ENCODE data around the gene ANKMY1.
A peak's percentile ranks its signal among the peaks of the same experiment; 100 is the strongest.

The ANKMY1 gene

DNA sequence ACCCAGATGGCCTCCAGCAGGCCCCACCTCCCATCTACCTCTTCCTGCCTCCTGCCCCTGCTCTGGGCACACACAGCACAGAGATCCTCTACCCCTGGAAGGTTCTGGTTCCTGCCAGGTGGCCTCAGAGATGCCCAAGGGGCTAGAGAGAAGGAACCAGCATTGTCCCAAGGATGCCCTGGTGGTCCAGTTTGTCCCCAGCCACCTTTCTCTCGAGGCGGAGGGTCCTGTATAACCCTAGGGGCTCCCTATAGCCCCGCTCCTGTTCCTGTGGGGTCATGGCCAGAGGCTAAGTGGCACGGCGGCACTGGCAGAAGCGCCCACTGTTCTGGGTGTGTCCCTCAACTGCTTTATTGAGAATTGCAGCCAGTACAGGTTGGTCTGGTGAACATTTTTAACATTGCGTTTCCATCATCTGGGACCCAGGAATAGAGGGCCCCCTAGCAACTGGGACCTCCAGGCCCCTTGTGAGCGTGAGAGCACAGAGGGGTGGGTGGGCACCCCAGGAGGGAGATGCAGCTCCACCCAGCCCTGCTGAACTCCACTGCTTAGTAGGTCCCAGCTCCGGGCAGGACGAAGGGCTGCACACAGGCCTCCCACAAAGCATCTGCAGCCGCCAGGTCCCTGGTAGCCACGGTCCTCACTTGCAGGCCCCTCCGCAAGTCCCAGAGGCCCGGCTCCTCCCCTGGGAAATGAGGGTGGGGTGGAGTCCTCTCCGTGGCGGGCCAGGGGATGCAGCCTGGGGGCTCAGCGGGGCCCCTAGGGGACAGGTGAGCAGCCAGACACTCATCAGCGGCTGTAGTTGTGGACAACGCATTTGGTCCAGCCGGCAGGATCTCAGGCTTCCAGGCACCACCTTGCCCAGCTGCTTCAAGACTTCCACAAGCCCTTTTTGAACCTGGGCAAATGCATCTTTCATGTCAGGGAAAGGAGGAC lies 89.2 kb downstream of the ANKMY1 start:
- Histone ChIP-seq H3K4me3 (no peak overlapping the region), H3K27me3 (no peaks in the 10 kb centered on the region), H3K27ac (no peak overlapping the region), H3K4me1 (no peaks in the 10 kb centered on the region), H3K9me3 (peaks cover 0 to 3% (median 1%) of the 10 kb centered on the region in 3 donors), H3K36me3 (peaks cover 6 to 38% (median 35%) of the 10 kb centered on the region in 3 donors)
- intact Hi-C loops (cut with DNase I; ENCODE audit: low total_unique reads): no loop called here
- peak; percentile 17 to 65 for DNase-seq
- TF ChIP-seq, protein P1, sequence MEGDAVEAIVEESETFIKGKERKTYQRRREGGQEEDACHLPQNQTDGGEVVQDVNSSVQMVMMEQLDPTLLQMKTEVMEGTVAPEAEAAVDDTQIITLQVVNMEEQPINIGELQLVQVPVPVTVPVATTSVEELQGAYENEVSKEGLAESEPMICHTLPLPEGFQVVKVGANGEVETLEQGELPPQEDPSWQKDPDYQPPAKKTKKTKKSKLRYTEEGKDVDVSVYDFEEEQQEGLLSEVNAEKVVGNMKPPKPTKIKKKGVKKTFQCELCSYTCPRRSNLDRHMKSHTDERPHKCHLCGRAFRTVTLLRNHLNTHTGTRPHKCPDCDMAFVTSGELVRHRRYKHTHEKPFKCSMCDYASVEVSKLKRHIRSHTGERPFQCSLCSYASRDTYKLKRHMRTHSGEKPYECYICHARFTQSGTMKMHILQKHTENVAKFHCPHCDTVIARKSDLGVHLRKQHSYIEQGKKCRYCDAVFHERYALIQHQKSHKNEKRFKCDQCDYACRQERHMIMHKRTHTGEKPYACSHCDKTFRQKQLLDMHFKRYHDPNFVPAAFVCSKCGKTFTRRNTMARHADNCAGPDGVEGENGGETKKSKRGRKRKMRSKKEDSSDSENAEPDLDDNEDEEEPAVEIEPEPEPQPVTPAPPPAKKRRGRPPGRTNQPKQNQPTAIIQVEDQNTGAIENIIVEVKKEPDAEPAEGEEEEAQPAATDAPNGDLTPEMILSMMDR (IDR thresholded peaks at IDR 0.05): no peak

DNA sequence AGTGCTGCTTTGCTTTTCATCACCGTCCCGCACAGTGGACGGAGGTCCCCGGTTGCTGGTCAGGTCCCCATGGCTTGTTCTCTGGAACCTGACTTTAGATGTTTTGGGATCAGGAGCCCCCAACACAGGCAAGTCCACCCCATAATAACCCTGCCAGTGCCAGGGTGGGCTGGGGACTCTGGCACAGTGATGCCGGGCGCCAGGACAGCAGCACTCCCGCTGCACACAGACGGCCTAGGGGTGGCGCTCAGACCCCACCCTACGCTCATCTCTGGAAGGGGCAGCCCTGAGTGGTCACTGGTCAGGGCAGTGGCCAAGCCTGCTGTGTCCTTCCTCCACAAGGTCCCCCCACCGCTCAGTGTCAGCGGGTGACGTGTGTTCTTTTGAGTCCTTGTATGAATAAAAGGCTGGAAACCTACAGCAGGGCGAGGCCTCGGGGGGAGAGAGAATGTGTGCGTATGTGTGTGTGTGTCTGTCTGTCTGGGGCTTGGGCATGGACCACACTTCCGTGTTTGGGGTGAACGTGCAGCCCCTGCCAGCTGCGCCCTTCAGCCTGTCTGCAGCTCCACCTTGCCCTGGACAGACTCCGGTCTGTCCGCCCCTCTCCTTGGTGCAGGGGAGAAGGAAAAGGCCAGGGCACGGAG lies 90.0 kb downstream of the ANKMY1 start:
- no peak overlapping the region for H3K4me3 ChIP-seq
- DNase-seq: peak in 1 of 2 donors; percentile 67
- intact Hi-C loops (cut with DNase I; ENCODE audit: low total_unique reads): no loop called here
- H3K9me3 ChIP-seq: no peaks in the 10 kb centered on the region
- H3K27me3 ChIP-seq: no peaks in the 10 kb centered on the region
- TF ChIP-seq, protein P1 (IDR thresholded peaks at IDR 0.05): no peak
- peaks cover 6 to 46% (median 43%) of the 10 kb centered on the region in 3 donors for H3K36me3 ChIP-seq
- H3K27ac ChIP-seq: no peak overlapping the region
- no peaks in the 10 kb centered on the region for H3K4me1 ChIP-seq

DNA sequence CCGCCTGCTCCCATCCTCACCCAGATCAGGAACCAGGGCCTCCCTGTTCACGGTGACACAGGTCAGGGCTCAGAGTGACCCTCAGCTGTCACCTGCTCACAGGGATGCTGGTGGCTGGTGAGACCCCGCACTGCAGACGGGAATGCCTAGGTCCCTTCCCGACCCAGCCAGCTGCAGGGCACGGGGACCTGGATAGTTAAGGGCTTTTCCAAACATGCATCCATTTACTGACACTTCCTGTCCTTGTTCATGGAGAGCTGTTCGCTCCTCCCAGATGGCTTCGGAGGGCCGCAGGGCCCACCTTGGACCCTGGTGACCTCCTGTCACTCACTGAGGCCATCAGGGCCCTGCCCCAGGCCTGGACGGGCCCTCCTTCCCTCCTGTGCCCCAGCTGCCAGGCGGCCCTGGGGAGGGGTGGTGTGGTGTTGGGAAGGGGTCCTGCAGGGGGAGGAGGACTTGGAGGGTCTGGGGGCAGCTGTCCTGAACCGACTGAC lies 90.6 kb downstream of the ANKMY1 start:
- Histone ChIP-seq H3K36me3 (peaks cover 6 to 52% (median 43%) of the 10 kb centered on the region in 3 donors), H3K27me3 (no peaks in the 10 kb centered on the region), H3K4me3 (no peak overlapping the region), H3K27ac (no peak overlapping the region), H3K4me1 (no peaks in the 10 kb centered on the region), H3K9me3 (no peaks in the 10 kb centered on the region)
- TF ChIP-seq, protein P1 (IDR thresholded peaks at IDR 0.05): no peak
- no peak for DNase-seq
- intact Hi-C loops (cut with DNase I; ENCODE audit: low total_unique reads): no loop called here

DNA sequence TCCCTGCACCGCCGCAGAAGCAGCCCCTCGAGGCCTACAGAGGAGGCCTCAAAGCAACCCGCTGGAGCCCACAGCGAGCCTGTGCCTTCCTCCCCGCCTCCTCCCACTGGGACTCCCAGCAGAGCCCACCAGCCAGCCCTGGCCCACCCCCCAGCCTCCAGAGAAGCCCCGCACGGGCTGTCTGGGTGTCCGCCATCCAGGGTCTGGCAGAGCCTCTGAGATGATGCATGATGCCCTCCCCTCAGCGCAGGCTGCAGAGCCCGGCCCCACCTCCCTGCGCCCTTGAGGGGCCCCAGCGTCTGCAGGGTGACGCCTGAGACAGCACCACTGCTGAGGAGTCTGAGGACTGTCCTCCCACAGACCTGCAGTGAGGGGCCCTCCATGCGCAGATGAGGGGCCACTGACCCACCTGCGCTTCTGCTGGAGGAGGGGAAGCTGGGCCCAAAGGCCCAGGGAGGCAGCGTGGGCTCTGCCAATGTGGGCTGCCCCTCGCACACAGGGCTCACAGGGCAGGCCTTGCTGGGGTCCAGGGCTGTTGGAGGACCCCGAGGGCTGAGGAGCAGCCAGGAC lies 91.1 kb downstream of the ANKMY1 start:
- Histone ChIP-seq H3K4me3 (no peak overlapping the region), H3K36me3 (peaks cover 6 to 58% (median 46%) of the 10 kb centered on the region in 3 donors), H3K4me1 (no peaks in the 10 kb centered on the region), H3K27me3 (no peaks in the 10 kb centered on the region), H3K9me3 (no peaks in the 10 kb centered on the region), H3K27ac (no peak overlapping the region)
- DNase-seq: peak in 1 of 2 donors; percentile 63
- TF ChIP-seq, protein P1 (IDR thresholded peaks at IDR 0.05): no peak
- intact Hi-C loops (cut with DNase I; ENCODE audit: low total_unique reads): no loop called here

DNA sequence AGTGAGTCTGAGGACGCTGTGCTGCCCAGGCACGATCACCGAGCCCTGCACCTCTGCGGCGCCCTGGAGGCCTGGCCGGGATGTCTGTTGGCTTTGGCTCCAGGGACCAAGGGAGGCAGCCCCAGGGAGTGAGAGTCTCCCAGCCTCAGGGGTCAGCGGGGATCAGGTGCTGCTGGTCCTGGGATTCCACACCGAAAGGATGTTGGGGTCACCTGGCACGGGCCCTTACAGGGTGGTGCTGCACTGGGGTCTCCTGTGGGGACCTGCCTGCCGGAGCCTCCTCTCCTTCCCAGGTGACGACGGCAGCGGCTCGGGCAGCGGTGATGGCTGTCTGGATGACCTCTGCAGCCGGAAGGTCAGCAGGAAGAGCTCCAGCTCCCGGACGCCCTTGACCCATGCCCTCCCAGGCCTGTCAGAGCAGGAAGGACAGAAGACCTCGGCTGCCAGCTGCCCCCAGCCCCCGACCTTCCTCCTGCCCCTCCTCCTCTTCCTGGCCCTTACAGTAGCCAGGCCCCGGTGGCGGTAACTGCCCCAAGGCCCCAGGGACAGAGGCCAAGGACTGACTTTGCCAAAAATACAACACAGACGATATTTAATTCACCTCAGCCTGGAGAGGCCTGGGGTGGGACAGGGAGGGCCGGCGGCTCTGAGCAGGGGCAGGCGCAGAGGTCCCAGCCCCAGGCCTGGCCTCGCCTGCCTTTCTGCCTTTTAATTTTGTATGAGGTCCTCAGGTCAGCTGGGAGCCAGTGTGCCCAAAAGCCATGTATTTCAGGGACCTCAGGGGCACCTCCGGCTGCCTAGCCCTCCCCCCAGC lies 91.8 kb downstream of the ANKMY1 start:
- TF ChIP-seq, protein P1 (IDR thresholded peaks at IDR 0.05): no peak
- Histone ChIP-seq H3K27ac (no peak overlapping the region), H3K9me3 (no peaks in the 10 kb centered on the region), H3K36me3 (peaks cover 6 to 64% (median 46%) of the 10 kb centered on the region in 3 donors), H3K4me1 (no peaks in the 10 kb centered on the region), H3K4me3 (no peak overlapping the region), H3K27me3 (no peaks in the 10 kb centered on the region)
- peak in 1 of 2 donors; percentile 62 for DNase-seq
- intact Hi-C loops (cut with DNase I; ENCODE audit: low total_unique reads): no loop called here
